Ishikawa (cell line): ENCODE measurements around the gene MRPS24.

ENCODE experiments used
- CEBPB ChIP-seq: IDR thresholded peaks from 2 replicates; pipeline ENCODE4 v1.6.1; 2012
- CREB1 ChIP-seq: IDR thresholded peaks from 2 replicates; pipeline ENCODE4 v1.6.1; 2012; ENCODE audit warnings: low read depth
- EGR1 ChIP-seq: IDR thresholded peaks from 2 replicates; pipeline ENCODE4 v1.6.1; 2012
- EP300 ChIP-seq: IDR thresholded peaks from 2 replicates; pipeline ENCODE4 v1.6.1; 2012; ENCODE audit warnings: borderline replicate concordance
- FOXM1 ChIP-seq: IDR thresholded peaks from 2 replicates; pipeline ENCODE4 v1.6.1; 2012; ENCODE audit warnings: low read depth, borderline replicate concordance
- MAX ChIP-seq: IDR thresholded peaks from 2 replicates; pipeline ENCODE4 v1.6.1; 2012
- NFIC ChIP-seq: IDR thresholded peaks from 2 replicates; pipeline ENCODE4 v1.6.1; 2012
- RAD21 ChIP-seq: IDR thresholded peaks from 2 replicates; pipeline ENCODE4 v1.6.1; 2012; ENCODE audit warnings: low read depth
- REST ChIP-seq: IDR thresholded peaks from 2 replicates; pipeline ENCODE4 v1.6.1; 2012; ENCODE audit warnings: low read depth, mild to moderate bottlenecking
- TAF1 ChIP-seq: IDR thresholded peaks from 2 replicates; pipeline ENCODE4 v1.6.1; 2012; ENCODE audit warnings: low read depth, mild to moderate bottlenecking
- TCF12 ChIP-seq: IDR thresholded peaks from 2 replicates; pipeline ENCODE4 v1.6.1; 2012; ENCODE audit warnings: low read depth
- TEAD4 ChIP-seq: IDR thresholded peaks from 2 replicates; pipeline ENCODE4 v1.6.1; 2012
- USF1 ChIP-seq: IDR thresholded peaks from 2 replicates; pipeline ENCODE4 v1.6.1; 2012
- YY1 ChIP-seq: IDR thresholded peaks from 2 replicates; pipeline ENCODE4 v1.6.1; 2012; ENCODE audit warnings: low read depth
- ZBTB7A ChIP-seq: IDR thresholded peaks from 2 replicates; pipeline ENCODE4 v1.6.1; 2012; ENCODE audit warnings: low read depth

Gene MRPS24

GRCh38 chr7:43884209-43884608, 14.9 kb upstream of the MRPS24 start:
- TF ChIP-seq NFIC = no peak
- TF ChIP-seq EP300 = no peak
- TF ChIP-seq RAD21 = no peak
- TF ChIP-seq ZBTB7A = no peak
- TF ChIP-seq USF1 = no peak
- no peak for TF ChIP-seq FOXM1
- TF ChIP-seq YY1 = no peak
- TF ChIP-seq TAF1 = no peak
- no peak for TF ChIP-seq CREB1

GRCh38 chr7:43880596-43880995, 11.3 kb upstream of the MRPS24 start:
- TF ChIP-seq ZBTB7A (no peak), EP300 (no peak), NFIC (no peak), CREB1 (no peak), TAF1 (no peak), TEAD4 (no peak), MAX (no peak), TCF12 (no peak), CEBPB (no peak), REST (no peak), EGR1 (no peak), YY1 (no peak), RAD21 (no peak), USF1 (no peak), FOXM1 (no peak)

- no peak for TF ChIP-seq TCF12
- TF ChIP-seq ZBTB7A = no peak
- TF ChIP-seq TAF1 = no peak
- TF ChIP-seq EP300 = no peak
- TF ChIP-seq EGR1 = no peak
- TF ChIP-seq REST = no peak
- TF ChIP-seq YY1 = no peak
- no peak for TF ChIP-seq MAX
- TF ChIP-seq TEAD4 = no peak
- TF ChIP-seq CREB1 = no peak
- TF ChIP-seq USF1 = no peak
- no peak for TF ChIP-seq FOXM1
- TF ChIP-seq NFIC = no peak
- TF ChIP-seq RAD21 = no peak
- TF ChIP-seq CEBPB = no peak
These were observed 10.2 kb upstream of the MRPS24 start for GRCh38 chr7:43879477-43879876.

- TF ChIP-seq EP300 = no peak
- no peak for TF ChIP-seq EGR1
- TF ChIP-seq RAD21 = no peak
- no peak for TF ChIP-seq TCF12
- TF ChIP-seq TEAD4 = no peak
- TF ChIP-seq REST = no peak
- TF ChIP-seq NFIC = no peak
- no peak for TF ChIP-seq MAX
- TF ChIP-seq CREB1 = no peak
- TF ChIP-seq YY1 = no peak
- no peak for TF ChIP-seq CEBPB
- no peak for TF ChIP-seq TAF1
- TF ChIP-seq USF1 = no peak
- TF ChIP-seq FOXM1 = no peak
- no peak for TF ChIP-seq ZBTB7A
These were observed 9.6 kb upstream of the MRPS24 start for GRCh38 chr7:43878867-43879266.
